D721Med (cell line): Measurements from ENCODE around the gene NAB2.

Source experiments
- DNase-seq: peaks from one replicate; pipeline ENCODE4 v3.0.0; 2011; ENCODE audit warnings: low spot score; ENCODE audit not compliant: insufficient read length
- FAIRE-seq: peaks from 2 replicates; lab custom pipeline; 2011; peaks lifted over from hg19 to GRCh38; lab: Jason Lieb, UNC
- TF ChIP-seq, protein P1 (sequence below): IDR thresholded peaks from 2 replicates; pipeline ENCODE4 v1.5.1; 2012; ENCODE audit warnings: mild to moderate bottlenecking, control low read depth; ENCODE audit not compliant: insufficient read depth; ENCODE audit errors: missing control alignments

The NAB2 gene

DNA sequence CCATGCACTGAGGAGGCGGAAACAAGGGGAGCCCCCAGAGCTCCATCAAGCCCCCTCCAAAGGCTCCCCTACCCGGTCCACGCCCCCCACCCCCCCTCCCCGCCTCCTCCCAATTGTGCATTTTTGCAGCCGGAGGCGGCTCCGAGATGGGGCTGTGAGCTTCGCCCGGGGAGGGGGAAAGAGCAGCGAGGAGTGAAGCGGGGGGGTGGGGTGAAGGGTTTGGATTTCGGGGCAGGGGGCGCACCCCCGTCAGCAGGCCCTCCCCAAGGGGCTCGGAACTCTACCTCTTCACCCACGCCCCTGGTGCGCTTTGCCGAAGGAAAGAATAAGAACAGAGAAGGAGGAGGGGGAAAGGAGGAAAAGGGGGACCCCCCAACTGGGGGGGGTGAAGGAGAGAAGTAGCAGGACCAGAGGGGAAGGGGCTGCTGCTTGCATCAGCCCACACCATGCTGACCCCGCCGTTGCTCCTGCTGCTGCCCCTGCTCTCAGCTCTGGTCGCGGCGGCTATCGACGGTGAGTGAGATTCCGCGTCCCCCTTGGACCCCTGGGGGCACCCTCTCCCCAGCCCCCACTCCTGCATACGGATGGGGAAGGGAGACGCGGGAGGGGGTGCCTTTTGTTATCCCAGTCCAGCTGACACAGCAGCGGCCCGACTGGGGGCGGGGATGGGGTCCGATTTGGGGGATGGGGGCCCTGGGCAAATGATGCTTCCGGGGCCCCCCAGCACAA lies 39.8 kb downstream of the NAB2 start:
- TF ChIP-seq, protein P1, sequence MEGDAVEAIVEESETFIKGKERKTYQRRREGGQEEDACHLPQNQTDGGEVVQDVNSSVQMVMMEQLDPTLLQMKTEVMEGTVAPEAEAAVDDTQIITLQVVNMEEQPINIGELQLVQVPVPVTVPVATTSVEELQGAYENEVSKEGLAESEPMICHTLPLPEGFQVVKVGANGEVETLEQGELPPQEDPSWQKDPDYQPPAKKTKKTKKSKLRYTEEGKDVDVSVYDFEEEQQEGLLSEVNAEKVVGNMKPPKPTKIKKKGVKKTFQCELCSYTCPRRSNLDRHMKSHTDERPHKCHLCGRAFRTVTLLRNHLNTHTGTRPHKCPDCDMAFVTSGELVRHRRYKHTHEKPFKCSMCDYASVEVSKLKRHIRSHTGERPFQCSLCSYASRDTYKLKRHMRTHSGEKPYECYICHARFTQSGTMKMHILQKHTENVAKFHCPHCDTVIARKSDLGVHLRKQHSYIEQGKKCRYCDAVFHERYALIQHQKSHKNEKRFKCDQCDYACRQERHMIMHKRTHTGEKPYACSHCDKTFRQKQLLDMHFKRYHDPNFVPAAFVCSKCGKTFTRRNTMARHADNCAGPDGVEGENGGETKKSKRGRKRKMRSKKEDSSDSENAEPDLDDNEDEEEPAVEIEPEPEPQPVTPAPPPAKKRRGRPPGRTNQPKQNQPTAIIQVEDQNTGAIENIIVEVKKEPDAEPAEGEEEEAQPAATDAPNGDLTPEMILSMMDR = no peak
- FAIRE-seq (no peak), DNase-seq (no peak)

DNA sequence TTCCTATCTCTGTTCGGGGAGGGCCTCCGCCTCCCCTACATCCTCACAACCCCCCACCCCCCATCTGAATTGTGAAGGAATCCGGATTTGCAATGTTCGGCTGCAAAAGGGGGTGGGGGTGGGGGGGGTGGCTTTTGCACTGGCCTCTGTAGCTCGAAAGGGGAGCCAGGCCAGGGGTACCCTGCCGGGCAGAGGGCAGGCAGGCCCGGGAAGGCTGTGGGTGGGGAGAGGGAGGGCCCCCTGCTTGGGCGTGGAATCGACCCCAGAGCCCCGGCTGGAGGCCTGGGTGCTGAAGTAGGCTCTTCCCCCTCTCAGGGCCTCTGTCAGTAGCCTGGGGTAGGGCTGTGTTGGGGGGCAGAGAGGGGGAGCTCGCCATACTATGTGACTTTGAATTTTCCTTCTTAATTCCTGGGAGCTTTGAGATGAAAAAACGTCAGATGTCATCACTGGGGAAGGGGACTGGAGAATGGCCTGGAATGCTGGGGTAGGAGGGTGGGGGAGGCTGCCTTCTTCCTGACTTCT lies 40.5 kb downstream of the NAB2 start:
- TF ChIP-seq, protein P1 = no peak
- DNase-seq (no peak), FAIRE-seq (no peak)

DNA sequence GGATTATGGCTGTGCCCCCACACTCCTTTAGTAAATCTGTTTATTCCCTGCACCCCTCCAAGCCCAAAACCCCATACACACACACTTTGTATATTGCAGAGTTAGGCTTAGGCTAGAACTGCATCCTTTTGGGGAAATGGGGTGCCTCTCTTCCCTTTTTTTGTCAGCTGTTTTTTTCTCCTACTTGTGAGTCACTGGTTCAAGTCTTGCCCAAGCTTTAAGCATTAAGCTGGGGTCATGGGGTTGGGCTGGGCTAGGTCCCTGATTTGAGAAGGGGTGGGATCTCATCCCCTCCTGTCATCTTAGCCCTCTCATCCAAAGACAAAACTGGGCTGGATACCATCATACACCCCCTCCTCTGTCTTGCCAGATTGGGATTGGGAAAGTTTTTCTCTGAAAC lies 41.0 kb downstream of the NAB2 start:
- TF ChIP-seq, protein P1 = no peak
- FAIRE-seq (no peak), DNase-seq (no peak)

DNA sequence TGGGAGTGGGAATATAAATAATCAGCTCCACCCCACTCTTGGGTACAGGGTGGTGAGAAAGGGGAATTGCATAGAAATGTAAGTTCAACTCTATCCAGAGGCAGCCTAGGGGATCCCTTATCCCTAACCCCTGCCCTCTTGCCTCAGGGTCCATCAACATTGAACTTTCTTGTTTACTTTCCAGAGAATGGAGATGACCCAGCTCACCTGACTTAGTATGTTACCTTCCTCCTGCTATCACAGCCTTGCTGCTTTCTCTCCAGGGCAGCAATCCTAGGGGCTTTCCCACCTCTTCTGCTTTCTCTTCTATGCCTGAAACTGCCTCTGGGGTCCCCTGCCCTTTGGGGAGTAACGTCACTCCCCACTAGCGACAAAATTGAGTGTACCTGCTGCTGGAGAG lies 42.0 kb downstream of the NAB2 start:
- FAIRE-seq = no peak
- TF ChIP-seq, protein P1 = no peak
- DNase-seq = no peak

DNA sequence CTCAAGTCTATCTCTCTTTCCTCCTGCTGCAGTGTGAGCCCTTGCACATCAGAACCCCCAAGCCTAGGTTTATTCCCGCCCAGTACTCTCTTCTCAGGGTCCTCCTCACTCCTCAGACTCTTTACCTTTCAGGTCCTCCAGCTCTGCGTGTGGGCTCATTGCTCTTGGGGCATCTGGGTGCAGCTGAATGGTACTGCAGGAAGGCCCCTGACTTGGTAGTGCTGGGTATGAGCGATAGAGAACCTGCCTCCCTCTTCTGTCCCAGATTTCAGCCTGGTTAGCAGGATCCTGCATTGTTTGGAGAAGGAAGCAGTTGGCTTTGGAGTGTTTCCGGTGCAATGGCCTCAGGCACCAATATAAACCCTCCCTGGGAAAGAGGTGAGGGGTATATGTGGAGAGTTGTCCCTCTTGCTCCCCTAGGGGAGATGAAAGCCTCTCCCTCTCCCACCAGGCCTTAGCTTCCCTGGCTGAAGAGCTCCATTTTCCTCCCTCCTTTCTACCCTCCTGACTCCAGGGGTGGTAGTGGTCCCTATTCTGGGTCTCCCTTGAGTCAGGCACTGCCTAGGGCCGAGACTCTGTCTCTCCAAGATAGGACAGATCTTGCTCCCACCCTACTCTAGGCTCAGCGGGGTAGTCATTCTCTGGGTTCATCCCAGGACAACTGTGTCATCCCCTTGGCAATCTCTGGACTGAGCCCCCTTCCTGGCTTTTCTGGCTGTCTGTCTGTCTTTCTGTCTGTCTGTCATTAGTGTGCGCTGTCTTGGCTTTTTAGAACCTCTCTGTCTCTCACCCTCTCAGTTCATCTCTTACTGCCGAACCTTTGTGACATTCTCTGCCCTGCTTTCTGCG lies 43.2 kb downstream of the NAB2 start:
- FAIRE-seq = no peak
- DNase-seq = no peak
- TF ChIP-seq, protein P1 = no peak

DNA sequence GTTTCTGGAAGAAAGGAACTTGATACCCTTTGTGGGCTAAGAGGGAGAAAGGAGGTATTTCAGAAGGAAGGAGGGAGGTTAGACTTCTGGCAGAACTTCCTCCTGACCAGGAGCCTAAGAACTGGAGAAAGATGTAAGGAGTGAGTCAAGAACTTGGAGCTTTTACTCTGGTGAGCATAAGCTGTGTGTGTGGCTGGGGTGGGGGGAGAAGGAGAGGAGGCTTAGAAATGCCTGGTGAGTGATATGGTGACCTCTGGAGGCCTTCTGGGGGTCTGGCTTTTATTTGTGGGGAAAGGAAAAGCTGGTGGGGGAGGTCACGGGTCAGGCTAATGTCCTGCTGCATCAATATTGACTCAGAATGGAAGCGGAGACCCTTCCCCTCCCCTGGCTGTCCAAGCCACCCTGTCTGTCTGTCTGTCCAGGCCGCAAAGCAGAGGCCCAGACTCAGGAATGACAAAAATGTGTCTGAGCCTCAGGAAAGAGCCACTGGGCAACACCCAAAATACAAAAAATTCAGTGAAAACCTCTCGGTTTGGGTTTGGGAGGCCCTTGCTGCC lies 44.2 kb downstream of the NAB2 start:
- no peak for FAIRE-seq
- TF ChIP-seq, protein P1 = no peak
- no peak for DNase-seq

DNA sequence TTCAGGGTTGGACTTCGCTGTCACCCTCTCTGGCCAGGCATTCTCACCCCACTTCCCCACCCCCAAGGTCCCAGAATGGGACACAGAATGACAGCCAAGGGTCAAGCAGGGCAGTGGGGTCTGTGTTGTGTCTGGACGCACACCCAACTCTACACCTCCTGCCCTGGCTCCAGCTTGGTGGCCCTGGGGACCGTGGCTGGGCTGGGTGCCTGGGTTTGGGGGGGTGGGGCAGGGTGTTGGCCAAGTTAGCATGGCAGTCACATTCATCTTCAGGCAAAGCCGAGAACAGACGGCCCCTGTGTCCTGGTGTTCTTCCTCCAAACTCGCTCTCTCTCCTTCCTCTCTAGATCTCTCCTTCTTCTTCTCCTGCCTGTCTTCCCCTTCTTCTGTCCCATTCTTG lies 45.0 kb downstream of the NAB2 start:
- TF ChIP-seq, protein P1 = no peak
- no peak for FAIRE-seq
- no peak for DNase-seq
